Caki2 (cell line): Measurements from ENCODE around the gene DUSP28. TPM values are rescaled to one million over a fixed set of nuclear protein-coding genes. Genes with fewer than 3 reads are reported as not detected.
A peak's percentile ranks its signal among the peaks of the same experiment; 100 is the strongest.

Experiments used
- DNase-seq: peaks from one replicate; pipeline ENCODE4 v3.0.0-alpha.2; 2015; ENCODE audit warnings: low read depth
- in situ Hi-C: cut with HindIII; loops from 2 replicates; pipeline ENCODE4 v1.10.0; 2016; ENCODE audit warnings: low sequenced_read_pairs, low pct_unique_long_range_greater_than_20kb, mixed read lengths
- total RNA-seq: library from RNA; depleted of rRNA; stranded (reverse); fragments of >200 nt; shearing (Covaris generic); gene quantifications from 2 replicates; pipeline ENCODE4 v1.2.3, GENCODE V29; 2014; ENCODE audit warnings: low replicate concordance; rRNA removed

DUSP28 gene
- total RNA-seq, 1 experiment from 2014 or later: 8.9 TPM

- in situ Hi-C loops: no loop called here
- DNase-seq: no peak
Measured at GRCh38 chr2:240601831-240602160, 41.6 kb downstream of the DUSP28 start.

- DNase-seq: no peak
- in situ Hi-C loops: no loop called here
Measured at GRCh38 chr2:240602266-240603050, 42.3 kb downstream of the DUSP28 start.

GRCh38 chr2:240603081-240603835, 43.1 kb downstream of the DUSP28 start:
- in situ Hi-C loops: no loop called here
- DNase-seq: no peak

GRCh38 chr2:240603846-240604245, 43.7 kb downstream of the DUSP28 start:
- in situ Hi-C loops: no loop called here
- no peak for DNase-seq

GRCh38 chr2:240604291-240604938, 44.3 kb downstream of the DUSP28 start:
- DNase-seq: peak; percentile 52
- in situ Hi-C loops: no loop called here

GRCh38 chr2:240604939-240605716, 45.0 kb downstream of the DUSP28 start:
- no peak for DNase-seq

GRCh38 chr2:240605867-240606743, 45.9 kb downstream of the DUSP28 start:
- no peak for DNase-seq
- in situ Hi-C loops: no loop called here

More at GRCh38 chr2:240604939-240605716, 45.0 kb downstream of the DUSP28 start:
- in situ Hi-C loops: no loop called here

GRCh38 chr2:240611601-240612210, 51.5 kb downstream of the DUSP28 start:
- in situ Hi-C loops: no loop called here
- no peak for DNase-seq

Other genes starting within 250 kb of the DUSP28 start
- gene GPC1, start 124.7 kb upstream of the DUSP28 start, total RNA-seq: 117 and 134 TPM in 2 replicates
- 2.4 and 7.5 TPM in 2 replicates for gene ANKMY1, start 2.4 kb upstream of the DUSP28 start, total RNA-seq
- 7.7 and 14.8 TPM in 2 replicates for gene RNPEPL1, start 8.1 kb downstream of the DUSP28 start, total RNA-seq
- 19.7 and 20.5 TPM in 2 replicates for gene CAPN10, start 26.4 kb downstream of the DUSP28 start, total RNA-seq
- 1.5 TPM in 1 of 2 replicates, not detected in the other for gene GPR35, start 65.1 kb downstream of the DUSP28 start, total RNA-seq
- not detected in 2 replicates for gene AQP12B, start 122.5 kb downstream of the DUSP28 start, total RNA-seq
- not detected in 2 replicates for gene AQP12A, start 131.5 kb downstream of the DUSP28 start, total RNA-seq